ENCODE results near the gene TH.
A peak's percentile ranks its signal among the peaks of the same experiment; 100 is the strongest.

TH gene

GRCh38 chr11:2157294-2158040, 14.1 kb downstream of the TH start:
- no peak for DNase-seq

DNA sequence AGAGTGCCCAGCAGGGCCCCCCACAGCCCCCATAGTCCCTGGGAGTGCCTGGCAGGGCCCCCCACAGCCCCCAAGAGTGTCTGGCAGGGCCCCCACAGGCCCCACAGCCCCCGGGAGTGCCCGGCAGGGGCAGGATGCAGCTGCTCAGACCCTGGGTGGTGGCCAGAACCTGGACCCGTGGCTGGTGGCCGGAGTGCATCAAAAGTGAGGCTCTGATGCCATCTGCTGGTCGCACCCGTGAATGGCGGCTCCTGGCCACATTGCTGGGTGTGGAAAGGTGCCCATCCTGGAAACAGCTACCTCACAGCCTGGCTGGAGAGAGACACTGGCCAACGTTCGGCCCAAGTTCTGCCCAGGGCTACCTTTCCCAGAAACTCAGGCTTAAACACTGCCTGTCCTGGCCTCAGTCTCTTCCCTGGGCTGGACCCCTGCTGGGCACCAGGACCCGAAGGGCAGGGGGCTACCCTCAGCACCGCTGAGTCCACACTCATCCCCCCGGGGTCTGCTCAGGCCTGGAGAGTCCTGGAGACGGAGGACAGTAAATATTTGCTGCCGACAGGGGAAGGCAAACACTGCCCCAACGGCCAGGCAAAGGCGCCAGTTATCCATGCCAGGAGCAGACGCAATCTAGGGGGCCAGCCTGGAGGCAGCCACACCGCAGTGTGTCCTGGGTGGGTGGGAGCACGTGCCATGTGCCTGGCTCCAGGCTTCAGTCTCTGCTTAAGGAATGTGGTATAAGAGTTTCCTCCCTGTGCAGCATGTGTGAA, 15.0 kb downstream of the TH start:
- DNase-seq, result peak; percentile 51

GRCh38 chr11:2155511-2155910, 16.1 kb downstream of the TH start:
- DNase-seq, result no peak

GRCh38 chr11:2154889-2155288, 16.7 kb downstream of the TH start:
- DNase-seq, result no peak

DNA sequence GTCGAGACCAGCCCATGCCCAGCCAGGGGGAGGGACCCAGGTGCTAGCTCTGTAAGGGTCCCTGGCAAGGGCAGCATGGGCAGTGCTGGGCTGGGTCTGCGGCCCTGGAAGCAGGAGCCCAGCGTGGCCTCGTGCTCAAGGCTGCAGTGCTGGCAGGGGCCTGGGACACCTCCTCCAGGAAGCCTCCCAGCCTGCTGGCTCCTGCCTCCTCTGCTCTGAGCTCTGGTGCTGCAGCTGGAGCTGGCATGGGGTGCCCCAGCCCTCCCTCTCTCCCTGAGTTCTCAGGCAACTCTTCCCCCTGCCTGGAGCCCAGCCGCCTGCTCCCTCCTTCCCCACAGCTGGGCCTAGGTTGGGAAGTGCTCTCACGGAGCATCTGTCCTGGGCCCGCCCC, 17.4 kb downstream of the TH start:
- no peak for DNase-seq

GRCh38 chr11:2153581-2154194, 17.9 kb downstream of the TH start:
- no peak for DNase-seq

- peak; percentile 88 for DNase-seq
Measured at GRCh38 chr11:2151500-2152257, 19.9 kb downstream of the TH start.

- peak; percentile 23 for DNase-seq
Measured at GRCh38 chr11:2149864-2150847, 21.5 kb downstream of the TH start.

DNA sequence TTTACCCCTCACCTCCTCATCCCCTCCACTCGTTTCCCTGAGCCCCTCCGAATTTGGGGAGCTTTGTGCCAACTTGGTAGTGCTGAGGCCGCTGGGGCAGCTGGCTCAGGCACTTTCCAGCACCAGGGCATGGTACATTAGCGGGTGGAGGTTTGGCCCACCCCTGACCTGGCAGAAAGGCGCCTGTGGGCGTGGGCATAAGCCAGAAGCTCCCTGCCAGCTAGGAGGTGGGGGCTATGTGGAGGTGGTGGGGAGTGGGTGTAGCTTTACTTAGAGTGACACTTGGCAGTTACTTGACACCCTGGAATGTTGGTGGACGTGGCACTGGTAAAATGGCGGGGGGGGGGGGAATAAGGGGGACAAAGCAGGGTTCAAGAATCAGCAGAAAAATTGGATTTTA, 22.2 kb downstream of the TH start:
- no peak for DNase-seq

DNA sequence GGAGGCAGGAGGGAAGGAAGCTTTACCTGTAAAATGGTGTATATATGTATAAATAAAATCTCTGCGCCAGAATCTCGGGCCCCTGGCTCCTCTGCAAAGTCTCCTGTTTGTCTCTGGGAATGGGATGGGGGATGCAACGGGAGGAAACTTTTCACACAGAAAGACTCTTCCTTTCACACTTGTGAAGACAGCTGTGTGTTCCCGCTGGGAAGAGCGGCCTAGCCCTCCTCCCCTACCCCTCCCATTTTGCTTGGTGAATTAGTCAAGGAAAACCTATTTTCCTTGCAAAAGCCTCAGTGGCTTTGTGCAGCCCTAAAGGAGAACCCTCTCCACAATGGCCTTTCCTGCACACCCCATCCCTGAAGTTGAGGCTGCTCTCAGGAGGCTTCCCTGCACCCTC, 23.0 kb downstream of the TH start:
- DNase-seq, result no peak

- DNase-seq, result no peak
Measured at GRCh38 chr11:2147391-2147790, 24.2 kb downstream of the TH start.

GRCh38 chr11:2146051-2146450, 25.6 kb downstream of the TH start:
- DNase-seq, result no peak

DNA sequence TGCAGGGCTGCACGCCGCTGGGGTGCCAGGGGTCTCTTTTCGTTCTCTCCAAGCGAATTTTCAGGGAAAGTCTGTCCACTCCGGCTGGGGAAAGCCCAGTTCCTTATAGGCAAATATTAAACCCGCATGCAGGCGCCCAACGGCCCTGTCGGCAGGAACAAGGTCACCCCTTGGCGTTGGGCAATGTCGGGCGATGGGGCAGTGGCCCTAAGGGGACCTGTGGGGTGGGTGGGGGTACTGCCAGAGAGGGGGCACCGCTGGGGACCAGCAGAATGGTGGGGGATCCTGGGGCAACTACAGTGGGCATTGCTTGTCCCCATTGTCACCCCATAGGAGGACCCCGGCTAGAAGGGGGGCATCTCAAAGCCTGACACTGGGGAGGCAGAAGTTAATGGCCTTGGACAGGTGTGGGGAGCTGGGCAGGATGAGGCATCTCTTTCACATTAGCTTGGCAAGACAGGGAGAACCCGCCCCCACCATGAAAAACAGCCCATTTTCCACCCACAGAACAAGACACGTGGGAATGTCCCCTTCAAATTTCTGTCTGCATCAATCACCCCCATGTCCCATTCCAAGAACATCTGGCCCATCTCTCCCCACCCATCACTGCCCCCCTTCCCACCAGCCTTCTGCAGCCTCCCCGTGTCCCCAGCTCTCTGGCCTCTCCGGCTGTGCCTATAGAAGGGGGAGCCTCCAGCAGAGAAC, 26.9 kb downstream of the TH start:
- no peak for DNase-seq

GRCh38 chr11:2143799-2144543, 27.6 kb downstream of the TH start:
- DNase-seq, result no peak

GRCh38 chr11:2143477-2143798, 28.2 kb downstream of the TH start:
- no peak for DNase-seq

GRCh38 chr11:2142762-2143202, 28.8 kb downstream of the TH start:
- DNase-seq, result no peak

DNA sequence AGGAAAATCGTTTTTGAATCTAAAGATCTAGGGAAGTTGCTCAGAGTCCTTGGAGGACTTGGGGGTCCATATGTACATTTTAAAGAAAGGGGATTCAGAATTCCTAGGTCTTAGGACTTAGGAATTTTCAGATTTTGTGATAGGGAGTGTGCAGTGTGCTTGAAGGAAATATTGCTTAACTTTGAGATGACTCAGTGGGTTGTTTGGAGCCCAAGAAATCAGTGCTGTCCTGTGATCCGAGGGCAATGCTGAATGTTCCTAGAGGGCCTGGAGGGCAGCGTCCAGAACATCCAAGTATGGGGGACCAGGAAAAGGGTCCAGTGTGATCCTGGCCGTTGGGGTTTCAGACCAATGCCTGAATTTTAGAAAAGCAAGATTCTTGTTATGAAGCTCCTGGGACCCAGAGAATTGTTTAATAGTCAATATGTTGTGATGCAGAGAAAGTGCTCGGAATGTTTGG, 29.3 kb downstream of the TH start:
- no peak for DNase-seq

- DNase-seq, result no peak
Measured at GRCh38 chr11:2140411-2141400, 30.9 kb downstream of the TH start.

GRCh38 chr11:2139621-2140337, 31.8 kb downstream of the TH start:
- no peak for DNase-seq

Measured in NCI-H345 (cell line).